RWPE2 (cell line): ENCODE data around the gene OGT.

Source experiments
- ATAC-seq: fragments of 200-7000 bp; cut with Tn5 transposase; 3 replicates; pipeline ENCODE4 v1.9.1; 2021; ENCODE audit warnings: low read depth
- DNase-seq: peaks from one replicate; pipeline ENCODE4 v3.0.0-alpha.2; 2020; ENCODE audit warnings: low spot score
- H3K27ac ChIP-seq: fragments of 450-650 bp; 2 replicates; pipeline ENCODE4 v1.5.1; 2017; ENCODE audit warnings: mild to moderate bottlenecking; ENCODE audit not compliant: poor library complexity, severe bottlenecking
- H3K27me3 ChIP-seq: fragments of 250-450 bp; sonication (Bioruptor Pico); 2 replicates; pipeline ENCODE4 v1.5.1; 2021; ENCODE audit warnings: mild to moderate bottlenecking, moderate library complexity; ENCODE audit not compliant: insufficient read depth, poor library complexity, severe bottlenecking
- H3K36me3 ChIP-seq: fragments of 250-450 bp; sonication (Bioruptor Pico); 2 replicates; pipeline ENCODE4 v1.5.1; 2020; ENCODE audit warnings: low read depth, mild to moderate bottlenecking, moderate library complexity
- H3K4me1 ChIP-seq: fragments of 250-450 bp; sonication (Bioruptor Pico); 2 replicates; pipeline ENCODE4 v1.5.1; 2021; ENCODE audit warnings: mild to moderate bottlenecking, moderate library complexity; ENCODE audit not compliant: insufficient read depth, poor library complexity, severe bottlenecking
- H3K4me3 ChIP-seq: fragments of 250-450 bp; sonication (Bioruptor Pico); 2 replicates; pipeline ENCODE4 v1.5.1; 2021; ENCODE audit warnings: mild to moderate bottlenecking, moderate library complexity; ENCODE audit not compliant: severe bottlenecking
- H3K9me3 ChIP-seq: fragments of 250-450 bp; sonication (Bioruptor Pico); 2 replicates; pipeline ENCODE4 v1.5.1; 2021; ENCODE audit warnings: mild to moderate bottlenecking, moderate library complexity; ENCODE audit not compliant: severe bottlenecking
- TF ChIP-seq, protein P1 (sequence below): fragments of 450-650 bp; IDR thresholded peaks from one replicate; pipeline ENCODE4 v1.5.1; 2017; ENCODE audit warnings: mild to moderate bottlenecking, moderate library complexity; ENCODE audit not compliant: poor library complexity, severe bottlenecking

The OGT gene

DNA sequence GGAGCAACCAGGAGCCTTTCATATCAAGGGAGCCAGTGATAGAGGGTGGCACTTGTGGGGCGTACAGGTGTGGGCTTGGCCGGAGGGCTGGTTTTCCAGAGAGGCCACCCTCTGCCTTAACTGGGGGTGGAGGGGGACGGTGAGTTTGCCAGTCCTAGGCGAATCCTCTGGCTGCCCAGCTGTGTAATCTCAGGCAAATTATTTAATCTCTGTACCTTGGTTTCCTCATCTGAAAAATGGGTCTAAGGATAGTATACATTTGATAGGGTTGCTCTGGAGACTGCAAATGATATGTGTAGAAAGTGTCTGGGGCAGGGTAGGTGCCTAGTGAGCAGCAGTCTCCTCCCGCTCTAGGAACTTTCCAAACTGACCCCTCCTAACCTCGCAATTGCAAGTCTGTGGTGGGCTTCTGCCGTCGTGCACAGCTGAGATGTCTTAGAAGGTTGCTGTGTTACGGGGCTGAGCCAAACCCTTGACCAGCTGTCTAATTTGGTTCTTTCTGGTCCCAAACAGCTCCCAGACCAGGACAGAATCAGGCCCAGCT, 89.2 kb downstream of the OGT start:
- no peak for DNase-seq
- H3K9me3 ChIP-seq, result no peaks in the 10 kb centered on the region
- no peak overlapping the region for H3K4me3 ChIP-seq
- no peaks in the 10 kb centered on the region for H3K27me3 ChIP-seq
- H3K36me3 ChIP-seq, result no peaks in the 10 kb centered on the region
- H3K27ac ChIP-seq, result no peak overlapping the region
- no peaks in the 10 kb centered on the region for H3K4me1 ChIP-seq
- ATAC-seq, result no peak
- TF ChIP-seq, protein P1, sequence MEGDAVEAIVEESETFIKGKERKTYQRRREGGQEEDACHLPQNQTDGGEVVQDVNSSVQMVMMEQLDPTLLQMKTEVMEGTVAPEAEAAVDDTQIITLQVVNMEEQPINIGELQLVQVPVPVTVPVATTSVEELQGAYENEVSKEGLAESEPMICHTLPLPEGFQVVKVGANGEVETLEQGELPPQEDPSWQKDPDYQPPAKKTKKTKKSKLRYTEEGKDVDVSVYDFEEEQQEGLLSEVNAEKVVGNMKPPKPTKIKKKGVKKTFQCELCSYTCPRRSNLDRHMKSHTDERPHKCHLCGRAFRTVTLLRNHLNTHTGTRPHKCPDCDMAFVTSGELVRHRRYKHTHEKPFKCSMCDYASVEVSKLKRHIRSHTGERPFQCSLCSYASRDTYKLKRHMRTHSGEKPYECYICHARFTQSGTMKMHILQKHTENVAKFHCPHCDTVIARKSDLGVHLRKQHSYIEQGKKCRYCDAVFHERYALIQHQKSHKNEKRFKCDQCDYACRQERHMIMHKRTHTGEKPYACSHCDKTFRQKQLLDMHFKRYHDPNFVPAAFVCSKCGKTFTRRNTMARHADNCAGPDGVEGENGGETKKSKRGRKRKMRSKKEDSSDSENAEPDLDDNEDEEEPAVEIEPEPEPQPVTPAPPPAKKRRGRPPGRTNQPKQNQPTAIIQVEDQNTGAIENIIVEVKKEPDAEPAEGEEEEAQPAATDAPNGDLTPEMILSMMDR, result no peak

DNA sequence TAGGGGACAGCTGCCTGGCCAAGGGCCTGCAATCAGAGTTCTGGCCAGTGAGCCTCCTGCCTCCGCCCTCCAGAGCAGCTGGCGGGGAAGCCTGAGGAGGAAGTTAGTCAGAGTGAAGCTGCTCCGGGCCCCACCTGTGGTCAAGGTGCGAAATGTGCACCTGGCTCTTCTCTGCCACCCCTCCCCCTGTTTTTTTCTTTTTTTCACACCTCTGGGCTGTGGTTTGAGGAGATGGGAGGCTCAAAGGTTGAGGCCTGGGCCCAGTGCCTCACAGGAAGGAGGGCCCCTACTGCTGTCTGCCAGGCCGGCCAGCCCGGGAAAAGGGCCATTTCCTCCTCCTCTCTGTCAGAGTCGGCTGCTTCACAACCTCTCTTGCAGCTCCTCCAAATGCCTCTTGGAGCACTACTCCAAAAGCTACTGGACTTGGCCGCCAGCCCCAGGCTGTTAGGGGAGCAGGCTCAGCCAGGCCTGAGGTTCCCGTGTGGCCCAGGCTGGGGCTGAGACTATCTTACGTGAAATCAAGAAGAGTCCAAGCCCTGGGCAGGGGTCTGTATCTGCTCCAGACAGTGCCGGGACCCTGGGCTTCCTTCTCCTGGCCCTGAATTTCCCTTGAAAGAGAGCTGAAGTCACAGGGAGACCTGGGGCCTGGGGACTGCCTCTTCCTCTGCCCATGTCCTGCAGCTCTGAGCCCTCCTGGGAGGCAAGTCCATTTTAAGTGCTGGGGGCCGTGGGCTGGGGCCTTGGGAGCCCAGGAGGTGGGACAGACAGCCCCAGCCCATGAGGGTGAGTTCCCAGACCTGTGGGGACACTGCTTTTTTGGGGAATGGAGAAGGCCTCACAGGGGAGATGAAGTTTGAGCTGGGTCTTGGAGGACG, 89.9 kb downstream of the OGT start:
- H3K4me3 ChIP-seq, result no peak overlapping the region
- H3K27me3 ChIP-seq, result no peaks in the 10 kb centered on the region
- no peaks in the 10 kb centered on the region for H3K9me3 ChIP-seq
- H3K4me1 ChIP-seq, result no peaks in the 10 kb centered on the region
- TF ChIP-seq, protein P1, result no peak
- DNase-seq (no peak), ATAC-seq (peak; percentile 84)
- no peaks in the 10 kb centered on the region for H3K36me3 ChIP-seq
- peak overlapping the region; percentile 35 for H3K27ac ChIP-seq

DNA sequence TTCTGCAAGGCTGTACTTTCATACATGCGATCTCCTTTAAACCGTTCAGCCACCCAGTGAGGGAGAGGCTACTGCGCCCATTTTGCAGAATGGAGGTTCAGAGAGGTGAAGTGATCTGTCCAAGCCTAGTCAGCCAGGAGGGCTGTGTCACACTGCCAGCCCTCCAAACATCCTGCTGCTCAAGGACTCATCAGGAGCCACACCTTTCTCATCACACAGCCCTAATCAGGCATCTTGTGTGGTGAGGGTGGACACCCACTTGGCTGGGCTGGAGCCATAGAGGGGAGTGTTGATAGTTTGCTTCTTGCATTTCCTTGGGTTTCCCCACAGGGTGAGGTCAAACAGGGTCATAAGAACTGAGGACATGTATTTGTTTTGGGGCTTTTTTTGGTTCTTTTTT, 90.8 kb downstream of the OGT start:
- Histone ChIP-seq H3K4me1 (no peaks in the 10 kb centered on the region), H3K27ac (no peak overlapping the region)

DNA sequence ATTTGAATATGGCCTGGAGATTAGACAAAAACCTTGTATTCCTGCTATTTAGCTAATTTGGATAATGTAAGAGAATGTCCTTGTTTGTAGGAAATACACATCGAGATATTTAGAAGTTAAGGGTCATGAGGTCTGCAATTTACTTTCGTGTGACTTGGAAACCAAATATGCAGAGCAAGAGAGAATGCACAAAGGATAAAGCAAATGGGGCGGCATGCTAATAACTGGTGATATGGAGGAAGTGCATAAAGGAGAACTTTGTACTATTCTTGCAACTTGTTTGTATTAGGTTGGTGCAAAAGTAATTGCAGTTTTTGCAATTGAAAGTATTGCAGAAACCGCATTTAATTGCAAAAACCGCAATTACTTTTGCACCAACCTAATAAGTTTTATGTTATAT, 92.6 kb downstream of the OGT start:
- Histone ChIP-seq H3K4me3 (no peak overlapping the region), H3K27me3 (no peaks in the 10 kb centered on the region), H3K27ac (no peak overlapping the region), H3K4me1 (no peaks in the 10 kb centered on the region), H3K36me3 (no peaks in the 10 kb centered on the region), H3K9me3 (no peaks in the 10 kb centered on the region)
- DNase-seq (no peak), ATAC-seq (no peak)
- TF ChIP-seq, protein P1, result no peak

More for the DNA sequence above, 90.8 kb downstream of the OGT start:
- H3K9me3 ChIP-seq, result no peaks in the 10 kb centered on the region
- no peaks in the 10 kb centered on the region for H3K36me3 ChIP-seq
- ATAC-seq (no peak), DNase-seq (no peak)
- H3K27me3 ChIP-seq, result no peaks in the 10 kb centered on the region
- H3K4me3 ChIP-seq, result no peak overlapping the region
- TF ChIP-seq, protein P1, result no peak
